H1 (cell line): ENCODE data around the gene CAVIN1. TPM values are rescaled to one million over a fixed set of nuclear protein-coding genes. Genes with fewer than 3 reads are reported as not detected.

Experiments used
- CTCF ChIA-PET: fragments of 300-600 bp; sonication (Branson Sonifier 250); formaldehyde crosslinking; loops from one replicate; lab custom pipeline; 2021; ENCODE audit not compliant: partially characterized antibody; lab: Charles Lee
- POLR2A ChIA-PET: fragments of 300-600 bp; sonication (Branson Sonifier 250); formaldehyde crosslinking; loops from one replicate; lab custom pipeline; 2021; ENCODE audit warnings: inconsistent platforms; ENCODE audit not compliant: partially characterized antibody; lab: Charles Lee
- DNase-seq, 2 experiments: peaks; one replicate each; pipeline versions ENCODE4 v3.0.0 to v3.0.0-alpha.2; 2010 to 2022; ENCODE audit warnings: low spot score in 2 of 2, low read depth in 1 of 2, mixed read lengths in 1 of 2
- FAIRE-seq: peaks from 2 replicates; lab custom pipeline; 2011; peaks lifted over from hg19 to GRCh38; lab: Jason Lieb, UNC
- H2AFZ ChIP-seq: 2 replicates; pipeline ENCODE4 v1.8.1; 2012; ENCODE audit warnings: low read length, inconsistent platforms
- H2AK5ac ChIP-seq: 2 replicates; pipeline ENCODE4 v1.6.1; 2013; ENCODE audit warnings: low read depth, low read length
- H2BK120ac ChIP-seq: replicated peaks from 2 replicates; pipeline ENCODE3; 2013; ENCODE audit warnings: low read depth, low read length, inconsistent platforms
- H2BK12ac ChIP-seq: 2 replicates; pipeline ENCODE4 v1.6.1; 2013; ENCODE audit warnings: low read depth, low read length
- H2BK15ac ChIP-seq: 2 replicates; pipeline ENCODE4 v1.6.1; 2013; ENCODE audit warnings: low read length
- H2BK20ac ChIP-seq: 2 replicates; pipeline ENCODE4 v1.6.1; 2013; ENCODE audit warnings: low read length
- H2BK5ac ChIP-seq: 2 replicates; pipeline ENCODE4 v1.6.1; 2013; ENCODE audit warnings: low read depth, low read length
- H3K14ac ChIP-seq: 2 replicates; pipeline ENCODE4 v1.6.1; 2013; ENCODE audit warnings: inconsistent platforms; ENCODE audit not compliant: insufficient read length
- H3K18ac ChIP-seq: 2 replicates; pipeline ENCODE4 v1.6.1; 2013; ENCODE audit warnings: low read length; ENCODE audit errors: extremely low read depth
- H3K23ac ChIP-seq: 2 replicates; pipeline ENCODE4 v1.6.1; 2013; ENCODE audit warnings: inconsistent platforms; ENCODE audit not compliant: insufficient read length
- H3K23me2 ChIP-seq: 2 replicates; pipeline ENCODE4 v1.6.1; 2013; ENCODE audit warnings: low read depth, low read length
- H3K27ac ChIP-seq: 2 replicates; pipeline ENCODE4 v1.6.1; 2011; ENCODE audit warnings: low read depth, low read length, inconsistent platforms
- H3K27me3 ChIP-seq, 4 experiments: replicated peaks in 1 of 4; 1 replicate in 1 of 4; 2 replicates in 3 of 4; pipeline versions ENCODE4 v1.6.1 to v1.8.1; 2011 to 2013; ENCODE audit warnings: low read length in 3 of 4, mild to moderate bottlenecking in 3 of 4, inconsistent platforms in 2 of 4, mixed read lengths in 2 of 4, moderate library complexity in 1 of 4; ENCODE audit not compliant: control insufficient read depth in 3 of 4, insufficient read depth in 3 of 4; ENCODE audit errors: extremely low read depth in 1 of 4
- H3K36me3 ChIP-seq, 4 experiments: 2 replicates each; pipeline versions ENCODE4 v1.6.1 to v1.8.1; 2011 to 2013; ENCODE audit warnings: mild to moderate bottlenecking in 4 of 4, low read length in 3 of 4, moderate library complexity in 2 of 4, control low read depth in 1 of 4, inconsistent platforms in 1 of 4; ENCODE audit not compliant: insufficient read depth in 4 of 4, control insufficient read depth in 2 of 4
- H3K4ac ChIP-seq: replicated peaks from 2 replicates; pipeline ENCODE3; 2013; ENCODE audit warnings: low read length, low read depth, mixed read lengths, inconsistent platforms; ENCODE audit not compliant: insufficient read length
- H3K4me1 ChIP-seq, 4 experiments: replicated peaks in 1 of 4; 1 replicate in 1 of 4; 2 replicates in 3 of 4; pipeline versions ENCODE4 v1.6.1 to v1.8.1; 2011 to 2013; ENCODE audit warnings: low read length in 3 of 4, inconsistent platforms in 2 of 4, mixed read lengths in 1 of 4; ENCODE audit not compliant: insufficient read depth in 4 of 4, control insufficient read depth in 3 of 4
- H3K4me2 ChIP-seq, 2 experiments: 2 replicates each; pipeline versions ENCODE4 v1.6.1 to v1.8.1; 2011 to 2013; ENCODE audit warnings: low read depth in 2 of 2, low read length in 2 of 2, control low read depth in 1 of 2, inconsistent platforms in 1 of 2, mild to moderate bottlenecking in 1 of 2; ENCODE audit not compliant: insufficient read depth in 1 of 2
- H3K4me3 ChIP-seq, 4 experiments: fragments of 200-600, 300-600 bp in 1 of 4; sonication (generic), shearing (Covaris generic), sonication (Bioruptor Twin) in 1 of 4; 2 replicates each; pipeline versions ENCODE4 v1.5.1 to v1.8.1; 2011 to 2016; ENCODE audit warnings: low read length in 4 of 4, low read depth in 3 of 4, control low read depth in 2 of 4, inconsistent platforms in 2 of 4, mild to moderate bottlenecking in 2 of 4, mixed read lengths in 1 of 4, moderate library complexity in 1 of 4; ENCODE audit not compliant: insufficient read depth in 2 of 4; ENCODE audit errors: extremely low read depth in 1 of 4
- H3K56ac ChIP-seq: replicated peaks from 2 replicates; pipeline ENCODE3; 2013; ENCODE audit warnings: low read depth, mild to moderate bottlenecking, mixed read lengths, low read length, inconsistent platforms; ENCODE audit not compliant: insufficient read length
- H3K79me1 ChIP-seq: 2 replicates; pipeline ENCODE4 v1.6.1; 2013; ENCODE audit warnings: low read depth, low read length, control low read depth
- H3K79me2 ChIP-seq, 2 experiments: 2 replicates each; pipeline versions ENCODE4 v1.6.1 to v1.8.1; 2012 to 2013; ENCODE audit warnings: low read length in 2 of 2, mild to moderate bottlenecking in 2 of 2, inconsistent platforms in 1 of 2; ENCODE audit not compliant: insufficient read depth in 2 of 2, control insufficient read depth in 1 of 2
- H3K9ac ChIP-seq, 4 experiments: replicated peaks in 1 of 4; 1 replicate in 1 of 4; 2 replicates in 3 of 4; pipeline versions ENCODE4 v1.6.1 to v1.8.1; 2011 to 2013; ENCODE audit warnings: low read depth in 3 of 4, low read length in 3 of 4, control low read depth in 2 of 4, mild to moderate bottlenecking in 2 of 4, moderate library complexity in 2 of 4, inconsistent platforms in 1 of 4; ENCODE audit errors: extremely low read depth in 1 of 4
- H3K9me3 ChIP-seq, 2 experiments: 2 replicates each; pipeline versions ENCODE4 v1.6.1 to v1.8.1; 2012 to 2013; ENCODE audit warnings: mild to moderate bottlenecking in 2 of 2, moderate library complexity in 2 of 2, control low read depth in 1 of 2, inconsistent platforms in 1 of 2, low read depth in 1 of 2, low read length in 1 of 2, mixed read lengths in 1 of 2; ENCODE audit not compliant: insufficient read depth in 2 of 2
- H4K20me1 ChIP-seq, 2 experiments: replicated peaks in 1 of 2; 2 replicates each; pipeline versions ENCODE3 to v1.8.1; 2011 to 2013; ENCODE audit warnings: inconsistent platforms in 2 of 2, low read length in 2 of 2, mild to moderate bottlenecking in 1 of 2; ENCODE audit not compliant: insufficient read depth in 2 of 2, control insufficient read depth in 1 of 2
- H4K5ac ChIP-seq: 2 replicates; pipeline ENCODE4 v1.6.1; 2013; ENCODE audit warnings: low read length, low read depth, mixed read lengths, inconsistent platforms; ENCODE audit not compliant: insufficient read length
- H4K8ac ChIP-seq: 2 replicates; pipeline ENCODE4 v1.8.0; 2013; ENCODE audit warnings: mild to moderate bottlenecking, moderate library complexity, low read length, inconsistent platforms; ENCODE audit not compliant: insufficient read depth; ENCODE audit errors: extremely low read depth
- H4K91ac ChIP-seq: replicated peaks from 2 replicates; pipeline ENCODE3; 2013; ENCODE audit warnings: low read length, mixed read lengths, inconsistent platforms; ENCODE audit not compliant: insufficient read length
- ATF3 ChIP-seq: IDR thresholded peaks from 2 replicates; pipeline ENCODE4 v1.6.1; 2011; ENCODE audit warnings: low read depth, mild to moderate bottlenecking, low read length; ENCODE audit not compliant: insufficient read depth
- BACH1 ChIP-seq: IDR thresholded peaks from 2 replicates; pipeline ENCODE4 v1.6.1; 2012; ENCODE audit warnings: low read length, improper control_type of control experiment
- BRCA1 ChIP-seq: IDR thresholded peaks from 2 replicates; pipeline ENCODE4 v1.6.1; 2012; ENCODE audit warnings: low read depth, low read length, improper control_type of control experiment
- CEBPB ChIP-seq: IDR thresholded peaks from 2 replicates; pipeline ENCODE4 v1.6.1; 2012; ENCODE audit warnings: low read depth, low read length
- EP300 ChIP-seq, 2 experiments: IDR thresholded peaks; 1 replicate in 1 of 2; 2 replicates in 1 of 2; pipeline ENCODE4 v1.6.1; 2011 to 2012; ENCODE audit warnings: low read depth in 2 of 2, low read length in 2 of 2, mild to moderate bottlenecking in 2 of 2, borderline replicate concordance in 1 of 2, inconsistent platforms in 1 of 2, moderate library complexity in 1 of 2
- HDAC6 ChIP-seq: IDR thresholded peaks from one replicate; pipeline ENCODE4 v1.7.1; 2012; ENCODE audit warnings: low read depth, mild to moderate bottlenecking, inconsistent platforms, low read length, moderate library complexity
- KDM5A ChIP-seq: fragments of 200-600 bp; IDR thresholded peaks from 2 replicates; pipeline ENCODE4 v1.7.1; 2012; ENCODE audit warnings: mild to moderate bottlenecking, low read length, inconsistent platforms, mixed read lengths
- NRF1 ChIP-seq: IDR thresholded peaks from 2 replicates; pipeline ENCODE4 v1.6.1; 2011; ENCODE audit warnings: mild to moderate bottlenecking, low read depth, low read length, improper control_type of control experiment
- POU5F1 ChIP-seq: IDR thresholded peaks from 2 replicates; pipeline ENCODE4 v1.6.1; 2011; ENCODE audit warnings: low read depth, mild to moderate bottlenecking, low read length, moderate library complexity
- SAP30 ChIP-seq: fragments of 300-600 bp; sonication (generic); IDR thresholded peaks from 2 replicates; pipeline ENCODE4 v1.7.1; 2012; ENCODE audit warnings: low read length, moderate library complexity, mild to moderate bottlenecking, inconsistent platforms; ENCODE audit not compliant: insufficient read depth, insufficient replicate concordance
- SP1 ChIP-seq: IDR thresholded peaks from 2 replicates; pipeline ENCODE4 v1.6.1; 2011; ENCODE audit warnings: low read depth, low read length
- SUZ12 ChIP-seq: fragments of 200-600 bp; sonication (generic); IDR thresholded peaks from 2 replicates; pipeline ENCODE4 v1.6.1; 2012; ENCODE audit warnings: mild to moderate bottlenecking, inconsistent platforms, low read length, moderate library complexity, mixed read lengths
- TBP ChIP-seq: IDR thresholded peaks from 2 replicates; pipeline ENCODE4 v1.6.1; 2011; ENCODE audit warnings: low read depth, low read length, improper control_type of control experiment
- TEAD4 ChIP-seq: IDR thresholded peaks from 2 replicates; pipeline ENCODE4 v1.6.1; 2012; ENCODE audit warnings: low read depth, low read length, inconsistent platforms, mixed read lengths
- ZNF274 ChIP-seq: IDR thresholded peaks from 2 replicates; pipeline ENCODE4 v1.7.0; 2012; ENCODE audit warnings: low read length, borderline replicate concordance; ENCODE audit errors: extremely low read depth
- WGBS, 2 experiments: shearing (Covaris generic) in 1 of 2; methylation state at CpG; one replicate each; pipeline versions ENCODE4 v1.1.6 to v1.1.7; 2013 to 2015; ENCODE audit warnings: low lambda C conversion rate in 2 of 2, mixed read lengths in 2 of 2, inconsistent platforms in 1 of 2, low coverage in 1 of 2, missing lambda C conversion rate in 1 of 2; ENCODE audit not compliant: insufficient replicate concordance in 2 of 2, insufficient coverage in 1 of 2, insufficient read length in 1 of 2; ENCODE audit errors: extremely low coverage in 1 of 2, missing lambda C conversion rate in 1 of 2; 5-methylcytosine and 5-hydroxymethylcytosine counted together
- polyA plus RNA-seq, 7 experiments: library from polyadenylated mRNA; depleted of rRNA in 3 of 7; stranded (reverse) in 5 of 7; unstranded in 2 of 7; fragments of >200 nt in 5 of 7; fragments of 200-250 nt in 2 of 7; gene quantifications; 1 replicate in 5 of 7; 2 replicates in 1 of 7; 4 replicates in 1 of 7; pipeline versions ENCODE4 v1.2.1 to v1.2.3, GENCODE V29; 2011 to 2013; ENCODE audit warnings: missing spikeins in 2 of 7, mixed read lengths in 2 of 7
- total RNA-seq: library from RNA; stranded (reverse); fragmentation: NEBNext Ultra II Directional; extraction: Animal tissue kit (Norgen Biotek cat#: 25700); gene quantifications from 2 replicates; pipeline ENCODE4 v1.2.1, GENCODE V29; 2021

Gene CAVIN1
- total and polyA plus RNA-seq, 2 of the 8 experiments (the other 6 are each of a cell fraction or from before 2014, with no cell fraction given), result 16.2 to 41.6 TPM

- Histone ChIP-seq H4K8ac (no peak overlapping the region), H3K9me3 (no peaks in the 10 kb centered on the region), H4K5ac (no peak overlapping the region), H3K27me3 (no peaks in the 10 kb centered on the region), H3K27ac (no peak overlapping the region), H3K4me1 (peaks cover 0 to 11% (median 6%) of the 10 kb centered on the region in 4 experiments; a peak in 6 of 7 replicates), H3K4ac (no peak overlapping the region), H2AFZ (no peak overlapping the region), H3K14ac (no peak overlapping the region), H2BK120ac (no peak overlapping the region), H3K56ac (no peak overlapping the region), H2AK5ac (no peak overlapping the region), H3K4me2 (no peak overlapping the region), H4K20me1 (peaks cover 2 to 15% of the 10 kb centered on the region in 2 experiments), H3K79me1 (peaks cover 3% of the 10 kb centered on the region; the same call in 1 of the 2 replicates), H3K23ac (no peak overlapping the region), H3K36me3 (no peaks in the 10 kb centered on the region), H3K79me2 (peaks cover 18 to 95% of the 10 kb centered on the region in 2 experiments), H4K91ac (no peak overlapping the region), H2BK12ac (no peak overlapping the region), H2BK20ac (no peak overlapping the region), H3K23me2 (no peaks in the 10 kb centered on the region; the same call in 1 of the 2 replicates), H3K9ac (no peak overlapping the region), H2BK5ac (no peak overlapping the region), H3K18ac (no peak overlapping the region), H3K4me3 (no peak overlapping the region), H2BK15ac (no peak overlapping the region)
- ChIA-PET CTCF (no interaction called here), POLR2A (interaction anchor here (0.6 to 0.7 kb wide), 2 partner anchors 69 to 157 kb away, joined by 3 to 4 read pairs; no protein-coding TSS in a partner anchor)
- FAIRE-seq (no peak), DNase-seq (no peak)
- WGBS, 2 experiments, result 88% methylated on average over 3 of the region's 3 CpGs; no CpG with 5 or more reads in 1 of the 2 experiments
- TF ChIP-seq TEAD4, result no peak
- no peak for TF ChIP-seq TBP
- TF ChIP-seq ZNF274, result no peak
- no peak for TF ChIP-seq NRF1
- TF ChIP-seq EP300 (IDR thresholded peaks at IDR 0.05; ENCODE audit: borderline replicate concordance in 1 of 2, low read depth in 2 of 2, low read length in 2 of 2), result no peak
- TF ChIP-seq POU5F1, result no peak
- TF ChIP-seq HDAC6, result no peak
- TF ChIP-seq CEBPB, result no peak
- no peak for TF ChIP-seq KDM5A
- TF ChIP-seq BRCA1, result no peak
- no peak for TF ChIP-seq SP1
- TF ChIP-seq ATF3, result no peak
- no peak for TF ChIP-seq BACH1
- TF ChIP-seq SUZ12, result no peak
- no peak for TF ChIP-seq SAP30
These were observed 41.2 kb downstream of the CAVIN1 start for GRCh38 chr17:42381898-42382297.
